Thoracic aorta (tissue), 2 donors: ENCODE results near the gene METTL16. TPM values are rescaled to one million over a fixed set of nuclear protein-coding genes. Genes with fewer than 3 reads are reported as not detected.
"Not testable (repeated sequence)": the region's sequence is repeated elsewhere in the genome, so short reads cannot be mapped to it uniquely, and the experiment has no call there.

ENCODE experiments used
- ATAC-seq: fragments of 150-250 bp; one replicate; pipeline ENCODE4 v1.8.0; 2017; ENCODE audit warnings: low read depth; ENCODE audit not compliant: insufficient number of reproducible peaks, low FRiP score
- DNase-seq: peaks from one replicate; pipeline ENCODE4 v3.0.0-alpha.2; 2020; ENCODE audit warnings: low spot score
- H3K27ac ChIP-seq, 2 donors: fragments of 200-600 bp; sonication (generic); 1 replicate in 1 of 2; 2 replicates in 1 of 2; pipeline ENCODE4 v1.5.1; 2016; ENCODE audit warnings: mild to moderate bottlenecking in 2 of 2, moderate library complexity in 2 of 2
- H3K27me3 ChIP-seq: fragments of 200-600 bp; sonication (generic); replicated peaks from 2 replicates; pipeline ENCODE4 v1.6.0; 2016; ENCODE audit warnings: mild to moderate bottlenecking; ENCODE audit not compliant: insufficient read depth
- H3K36me3 ChIP-seq: fragments of 200-600 bp; sonication (generic); one replicate; pipeline ENCODE4 v1.5.1; 2016
- H3K4me1 ChIP-seq, 2 donors: fragments of 200-600 bp; sonication (generic); 1 replicate in 1 of 2; 2 replicates in 1 of 2; pipeline versions ENCODE4 v1.5.1 to v1.6.0; 2016; ENCODE audit warnings: low read depth in 2 of 2, mild to moderate bottlenecking in 1 of 2; ENCODE audit not compliant: control insufficient read depth in 1 of 2
- H3K4me3 ChIP-seq: fragments of 200-600 bp; sonication (generic); 2 replicates; pipeline ENCODE4 v1.5.1; 2016; ENCODE audit warnings: mild to moderate bottlenecking
- H3K9me3 ChIP-seq: fragments of 200-600 bp; sonication (generic); 2 replicates; pipeline ENCODE4 v1.5.1; 2016
- CTCF ChIP-seq: fragments of 200-600 bp; sonication (generic); IDR thresholded peaks from one replicate; pipeline ENCODE4 v1.5.1; 2019; ENCODE audit warnings: antibody characterized with exemption
- total RNA-seq, 2 donors: library from RNA; depleted of rRNA; stranded (reverse); fragments of >200 nt; gene quantifications; one replicate each; pipeline versions ENCODE4 v1.1.0 to v1.2.3, GENCODE V29; 2016

Gene METTL16
- total RNA-seq, 2 donors from 2014 or later, result 37.6 to 37.9 TPM

- H3K4me1 ChIP-seq, result no peaks in the 10 kb centered on the region
- no peaks in the 10 kb centered on the region for H3K9me3 ChIP-seq
- no peak overlapping the region for H3K4me3 ChIP-seq
- H3K36me3 ChIP-seq, result no peaks in the 10 kb centered on the region
- H3K27me3 ChIP-seq, result no peaks in the 10 kb centered on the region
- TF ChIP-seq CTCF, result no peak
- ATAC-seq (no peak), DNase-seq (no peak)
- H3K27ac ChIP-seq, result no peak overlapping the region
Observed at GRCh38 chr17:2532146-2532720, 20.5 kb upstream of the METTL16 start.

- not testable (repeated sequence) for H3K36me3 ChIP-seq, H3K4me1 ChIP-seq, H3K4me3 ChIP-seq, ATAC-seq, H3K27me3 ChIP-seq, H3K9me3 ChIP-seq, H3K27ac ChIP-seq, DNase-seq
Observed at GRCh38 chr17:2531243-2531954, 19.7 kb upstream of the METTL16 start.

GRCh38 chr17:2521775-2522410 lies 10.2 kb upstream of the METTL16 start:
- DNase-seq, H3K27ac ChIP-seq, H3K4me3 ChIP-seq, H3K27me3 ChIP-seq, H3K9me3 ChIP-seq, H3K36me3 ChIP-seq, ATAC-seq, H3K4me1 ChIP-seq: not testable (repeated sequence)

- no peaks in the 10 kb centered on the region for H3K36me3 ChIP-seq
- H3K4me3 ChIP-seq, result no peak overlapping the region
- no peaks in the 10 kb centered on the region for H3K27me3 ChIP-seq
- H3K9me3 ChIP-seq, result no peaks in the 10 kb centered on the region
- no peak for TF ChIP-seq CTCF
- H3K4me1 ChIP-seq, result no peaks in the 10 kb centered on the region
- ATAC-seq, result no peak
- no peak overlapping the region for H3K27ac ChIP-seq
- DNase-seq, result no peak
Observed at GRCh38 chr17:2521257-2521656, 9.6 kb upstream of the METTL16 start.

- DNase-seq (no peak), ATAC-seq (no peak)
- Histone ChIP-seq H3K4me3 (no peak overlapping the region), H3K27ac (no peak overlapping the region), H3K27me3 (no peaks in the 10 kb centered on the region), H3K36me3 (no peaks in the 10 kb centered on the region), H3K9me3 (no peaks in the 10 kb centered on the region), H3K4me1 (no peaks in the 10 kb centered on the region)
- no peak for TF ChIP-seq CTCF
Observed at GRCh38 chr17:2517539-2517938, 5.9 kb upstream of the METTL16 start.

GRCh38 chr17:2511138-2511461 lies 588 bp downstream of the METTL16 start:
- Histone ChIP-seq H3K9me3 (no peaks in the 10 kb centered on the region), H3K4me1 (peaks cover 16 to 28% of the 10 kb centered on the region in 2 donors), H3K4me3 (peak overlapping the region; percentile 75), H3K27ac (peak overlapping the region; percentile 78 to 95), H3K36me3 (no peaks in the 10 kb centered on the region), H3K27me3 (no peaks in the 10 kb centered on the region)
- ATAC-seq (peak; percentile 8), DNase-seq (no peak)
- TF ChIP-seq CTCF, result no peak
